ENCODE results near the gene TRIM61. TPM values are rescaled to one million over a fixed set of nuclear protein-coding genes. Genes with fewer than 3 reads are reported as not detected.

Gene TRIM61
- not detected in 5 replicates for total RNA-seq (2022; extraction: Qiagen RNA extraction)

GRCh38 chr4:164977243-164978164 is at the start of gene TRIM61:
TSS of gene TRIM61 (minus strand) at chr4:164977657. CDS start at chr4:164970002, 7,655 bp downstream.

Other genes starting within 250 kb of the TRIM61 start
- gene SMIM31, start 223.5 kb downstream of the TRIM61 start, total RNA-seq (2022; extraction: Qiagen RNA extraction) = 0.03 to 0.08 TPM (median 0.04 TPM) in 4 of 5 replicates, not detected in the other
- gene APELA, start 100.5 kb downstream of the TRIM61 start, total RNA-seq (2022; extraction: Qiagen RNA extraction) = not detected in 5 replicates
- gene TRIM60, start 54.3 kb upstream of the TRIM61 start, total RNA-seq (2022; extraction: Qiagen RNA extraction) = not detected in 5 replicates
- gene TRIM75, start 76.2 kb upstream of the TRIM61 start, total RNA-seq (2022; extraction: Qiagen RNA extraction) = not detected in 5 replicates
- gene TMEM192, start 135.2 kb upstream of the TRIM61 start, total RNA-seq (2022; extraction: Qiagen RNA extraction) = 7.2 to 8.5 TPM (median 8.0 TPM) in 5 replicates
- gene KLHL2, start 229.9 kb upstream of the TRIM61 start, total RNA-seq (2022; extraction: Qiagen RNA extraction) = 15.8 to 19.9 TPM (median 18.4 TPM) in 5 replicates